ENCODE data around the gene EIF1AX.
"Not testable (repeated sequence)": the region's sequence is repeated elsewhere in the genome, so short reads cannot be mapped to it uniquely, and the experiment has no call there.

Gene EIF1AX, protein sequence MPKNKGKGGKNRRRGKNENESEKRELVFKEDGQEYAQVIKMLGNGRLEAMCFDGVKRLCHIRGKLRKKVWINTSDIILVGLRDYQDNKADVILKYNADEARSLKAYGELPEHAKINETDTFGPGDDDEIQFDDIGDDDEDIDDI

DNA sequence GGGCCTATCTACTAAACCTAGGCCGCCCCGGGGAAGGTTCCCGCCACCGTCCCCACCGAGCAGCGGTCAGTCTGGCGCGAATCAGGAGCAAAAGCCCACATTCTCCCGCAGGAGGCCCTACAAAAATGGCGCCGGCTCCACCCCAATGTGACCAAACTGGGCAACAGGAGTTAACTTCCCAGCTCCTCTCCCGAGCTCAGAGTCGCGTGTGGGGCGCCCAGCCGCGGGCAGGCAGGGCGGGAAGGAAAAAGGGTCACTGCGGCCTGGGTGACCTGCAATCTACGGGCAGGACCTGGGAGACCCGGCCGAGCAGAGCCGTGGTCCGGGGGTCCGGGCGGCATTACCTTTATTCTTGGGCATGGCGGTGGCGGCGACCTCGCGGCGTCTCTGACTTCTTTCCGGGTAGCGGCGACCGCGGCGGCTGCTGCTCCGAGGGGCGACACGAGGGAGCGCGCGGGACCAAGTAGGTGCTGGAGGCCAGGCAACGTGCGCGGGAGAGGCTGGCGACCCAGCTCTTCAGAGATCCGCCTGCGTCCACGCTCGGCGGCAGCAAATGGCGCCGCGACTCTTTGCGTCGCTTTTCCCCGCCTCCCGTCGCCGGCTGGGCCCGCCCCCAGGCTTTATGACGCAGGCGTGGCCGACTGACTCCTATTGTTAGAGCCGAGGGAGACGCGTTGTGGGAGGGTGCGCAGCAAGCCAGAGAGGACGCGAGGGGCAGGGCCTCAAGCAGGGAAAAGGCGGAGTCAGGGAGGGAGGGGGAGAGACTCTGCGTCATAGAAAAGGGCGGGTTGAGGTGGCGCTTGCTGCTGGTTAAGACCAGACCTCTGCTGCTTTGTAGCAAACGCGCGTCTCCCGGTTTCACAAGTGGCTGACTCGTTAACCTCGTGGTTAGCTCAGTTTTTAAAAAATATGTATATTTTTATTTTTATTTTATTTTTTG, at the start of gene EIF1AX:
TSS of gene EIF1AX (minus strand) at position 558 of the 940 bp plus-strand sequence. CDS start at position 360, 198 bp downstream.
- DNase-seq (ENCODE audit: low read depth in 1 of 2, low spot score in 1 of 2) = peak; percentile 85 to 90

DNA sequence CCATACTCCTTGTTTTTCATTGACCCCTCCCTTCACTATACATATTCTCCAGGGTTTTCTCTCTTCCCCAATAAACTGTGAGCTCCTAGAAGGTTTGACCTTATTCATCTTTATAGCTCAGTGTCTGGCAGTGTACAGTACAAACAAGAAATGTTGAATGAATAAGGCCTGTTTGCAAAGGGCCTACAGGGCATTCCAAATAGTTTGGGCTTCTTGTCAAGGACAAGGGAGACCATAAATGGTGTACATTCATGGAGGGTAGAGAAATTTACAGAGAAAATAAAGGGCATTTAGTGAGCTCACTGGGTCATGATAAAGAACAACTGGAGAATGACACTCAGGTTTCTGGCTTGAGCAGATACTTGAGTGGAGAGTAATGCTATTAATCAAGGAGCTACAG, 47.5 kb upstream of the EIF1AX start:
- DNase-seq (ENCODE audit: low read depth in 1 of 2, low spot score in 1 of 2) = no peak

DNA sequence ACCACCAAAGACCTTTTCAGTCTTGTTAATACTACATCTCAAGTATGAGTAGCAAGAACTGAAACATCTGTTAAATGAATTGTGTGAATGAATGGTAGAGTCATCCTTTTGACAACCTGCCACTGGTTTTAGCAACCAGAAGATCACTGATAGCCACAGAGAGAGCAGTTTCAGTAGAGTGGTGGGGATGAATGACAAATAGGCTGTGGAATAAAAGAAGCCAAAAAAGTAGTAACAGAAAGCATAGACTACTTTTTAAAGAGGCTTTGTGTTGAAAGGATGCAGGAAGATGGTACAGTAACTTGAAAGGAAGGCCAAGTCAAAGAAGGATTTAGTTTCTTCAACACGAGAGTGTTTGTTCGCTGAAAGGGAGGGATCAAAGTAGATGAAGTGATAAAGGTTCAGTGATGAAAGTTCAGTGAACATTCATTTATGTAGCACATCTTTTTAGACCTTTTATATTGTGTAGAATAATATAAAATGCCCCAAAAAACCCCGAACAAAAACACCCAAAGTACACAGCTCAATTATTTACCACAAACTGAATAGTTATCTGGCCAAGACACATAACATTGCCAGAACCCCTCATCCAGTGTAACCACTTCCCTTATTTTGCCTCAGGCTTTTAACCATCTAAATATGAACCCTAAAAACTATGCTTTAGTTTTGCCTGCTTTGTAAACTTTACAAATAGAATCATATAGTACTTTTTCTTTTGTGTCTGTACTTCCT, 40.1 kb upstream of the EIF1AX start:
- DNase-seq (ENCODE audit: low read depth in 1 of 2, low spot score in 1 of 2) = no peak

DNA sequence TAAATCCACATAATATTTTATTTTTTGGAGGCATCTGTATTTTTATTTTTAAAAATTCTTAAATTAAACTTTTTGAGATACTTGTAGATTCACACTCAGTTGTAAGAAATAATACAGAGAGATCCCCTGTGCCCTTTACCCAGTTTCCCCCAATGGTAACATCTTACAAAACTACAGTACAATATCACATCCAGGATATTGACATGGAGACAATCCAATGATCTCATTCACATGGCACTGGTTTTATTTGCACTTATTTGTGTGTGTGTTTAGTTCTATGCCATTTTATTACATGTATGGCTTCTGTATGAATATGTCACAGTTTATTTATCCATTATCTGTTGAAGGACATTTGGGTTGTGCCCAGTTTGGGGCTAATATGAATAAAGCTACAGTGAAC, 35.5 kb upstream of the EIF1AX start:
- no peak for DNase-seq (ENCODE audit: low read depth in 1 of 2, low spot score in 1 of 2)

DNA sequence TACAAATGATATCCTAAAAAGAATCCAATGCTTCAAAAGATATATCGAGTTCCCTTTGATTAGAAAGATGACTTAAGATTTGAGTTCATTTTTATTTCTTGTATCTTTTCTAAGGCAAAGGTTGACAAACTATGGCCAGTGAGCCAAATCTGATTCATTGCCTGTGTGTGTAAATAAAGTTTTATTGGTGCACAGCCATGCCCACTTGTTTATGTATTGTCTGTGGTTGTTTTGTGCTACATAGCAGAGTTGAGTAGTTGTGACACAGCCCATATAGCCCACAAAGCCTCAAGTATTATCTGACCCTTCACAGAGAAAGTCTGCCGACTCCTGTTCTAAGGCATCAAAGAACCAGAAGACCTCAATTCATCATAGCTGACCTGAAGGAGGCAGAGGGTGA, 32.2 kb upstream of the EIF1AX start:
- no peak for DNase-seq (ENCODE audit: low read depth in 1 of 2, low spot score in 1 of 2)

DNA sequence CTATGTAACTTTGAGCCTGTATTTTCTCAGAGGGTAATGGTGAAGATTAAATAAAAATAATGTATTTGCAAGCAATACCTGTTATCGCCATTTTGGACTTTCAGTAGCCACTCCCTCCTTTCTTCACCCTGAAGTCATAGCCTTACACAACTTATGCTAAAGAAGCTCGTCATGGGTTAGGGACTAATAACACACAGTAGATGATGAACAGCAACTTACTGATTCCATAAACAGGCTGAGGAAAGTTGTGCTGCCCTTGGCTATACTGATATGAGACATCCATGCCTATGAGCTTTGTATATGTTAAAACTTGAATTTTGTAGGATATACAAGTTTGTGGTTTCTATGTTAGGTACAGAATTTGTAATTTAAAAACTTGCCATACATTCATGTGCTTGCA, 31.7 kb upstream of the EIF1AX start:
- DNase-seq (ENCODE audit: low read depth in 1 of 2, low spot score in 1 of 2) = no peak

DNA sequence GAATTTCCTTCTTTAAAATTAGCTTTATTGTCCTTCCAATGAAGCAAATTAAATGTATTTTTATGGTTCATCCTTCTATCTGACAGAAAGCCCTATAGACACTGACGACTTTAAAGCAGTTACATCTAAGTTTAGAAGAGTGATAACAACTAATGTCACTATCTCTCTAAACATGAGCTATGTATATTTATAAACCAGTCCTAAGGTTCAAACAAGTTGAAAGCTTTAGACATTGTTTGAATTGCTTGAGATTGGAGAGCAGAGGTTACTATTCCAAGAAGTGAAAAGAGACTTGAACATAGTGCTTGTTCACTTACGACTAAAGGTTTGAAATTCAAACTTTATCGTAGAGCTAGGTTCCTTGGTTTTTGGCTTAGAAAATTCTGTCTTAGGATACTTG, 30.2 kb upstream of the EIF1AX start:
- no peak for DNase-seq (ENCODE audit: low read depth in 1 of 2, low spot score in 1 of 2)

DNA sequence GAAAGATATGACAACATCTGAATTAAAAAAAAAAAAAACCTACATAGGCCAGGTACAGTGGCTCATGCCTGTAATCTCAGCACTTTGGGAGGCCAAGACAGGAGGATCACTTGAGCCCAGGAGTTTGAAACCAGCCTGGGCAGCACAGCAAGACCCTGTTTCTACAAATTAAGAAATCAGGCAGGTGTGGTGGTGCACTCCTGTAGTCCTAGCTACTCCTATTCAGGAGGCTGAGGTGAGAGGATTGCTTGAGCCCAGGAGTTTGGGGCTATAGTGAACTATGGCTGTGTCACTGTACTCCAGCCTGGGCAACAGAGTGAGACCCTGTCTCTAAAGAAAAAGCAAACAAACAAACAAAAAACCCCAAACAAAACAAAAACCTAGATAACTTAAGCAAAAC, 20.9 kb upstream of the EIF1AX start:
- not testable (repeated sequence) for DNase-seq (ENCODE audit: low read depth in 1 of 2, low spot score in 1 of 2)

DNA sequence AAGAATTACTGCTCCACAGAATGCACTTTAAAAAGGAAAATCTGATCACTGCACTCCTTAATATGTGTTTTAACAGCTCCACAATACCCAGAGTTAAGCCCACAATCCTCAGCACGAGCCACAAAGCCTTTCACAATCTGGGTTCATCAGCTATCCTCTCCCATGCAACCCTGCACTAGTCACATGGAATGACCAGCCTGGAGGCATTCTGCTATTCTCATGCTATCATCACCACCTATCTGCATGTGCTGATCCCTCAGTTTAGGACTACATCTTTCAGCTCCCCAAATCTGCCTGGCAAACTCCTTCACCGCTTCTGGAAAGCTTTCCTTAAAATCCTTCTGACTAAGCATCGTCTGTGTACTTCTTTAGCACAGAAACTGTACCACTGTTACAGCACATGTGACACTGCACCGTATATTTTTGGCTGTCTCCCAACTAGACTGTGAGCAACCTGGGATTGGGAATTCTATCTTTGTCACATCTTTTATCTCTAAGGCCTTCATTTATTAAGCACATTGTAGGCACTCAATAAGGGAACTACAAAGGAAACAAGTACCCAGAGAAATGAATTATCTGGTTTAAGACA, 18.3 kb upstream of the EIF1AX start:
- no peak for DNase-seq (ENCODE audit: low read depth in 1 of 2, low spot score in 1 of 2)

DNA sequence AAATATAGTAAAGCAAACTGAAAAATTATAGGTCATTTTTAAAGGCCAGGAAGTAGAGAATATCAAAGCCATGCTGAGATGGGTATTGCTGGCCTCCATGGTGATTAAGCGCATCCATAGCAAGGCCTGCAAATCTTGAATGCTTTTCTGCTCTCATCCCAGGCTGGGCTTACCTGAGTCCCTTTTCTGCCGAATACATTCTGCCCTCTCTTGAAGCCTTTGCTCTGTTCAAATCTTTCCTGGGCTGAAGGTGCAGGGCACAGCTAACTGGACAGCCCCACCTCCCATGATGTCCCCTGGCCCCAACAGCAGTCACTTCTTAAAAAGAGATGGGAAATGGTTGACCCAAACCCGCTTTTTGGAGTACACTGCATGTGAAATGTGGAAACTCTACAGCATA, 10.1 kb upstream of the EIF1AX start:
- DNase-seq (ENCODE audit: low read depth in 1 of 2, low spot score in 1 of 2) = no peak

DNA sequence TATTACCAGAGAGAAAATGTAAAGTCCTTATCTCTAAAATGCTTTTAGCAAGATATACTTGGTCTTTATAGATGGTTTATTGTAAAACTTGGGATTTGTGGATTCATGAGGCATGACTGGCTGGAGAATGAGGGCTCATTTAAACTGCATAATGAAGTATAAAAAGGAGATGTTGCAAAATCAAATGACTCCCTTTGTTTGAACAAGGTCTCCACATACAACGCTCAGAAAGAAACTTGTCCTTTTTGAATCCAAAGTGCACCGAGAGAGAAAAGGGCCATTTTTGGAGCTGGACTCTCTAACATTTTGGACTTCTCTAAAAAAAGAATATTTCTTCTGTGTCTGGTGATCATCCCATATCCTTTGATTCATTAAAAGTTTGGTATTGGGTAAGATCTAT, 7.7 kb upstream of the EIF1AX start:
- no peak for DNase-seq (ENCODE audit: low read depth in 1 of 2, low spot score in 1 of 2)

DNA sequence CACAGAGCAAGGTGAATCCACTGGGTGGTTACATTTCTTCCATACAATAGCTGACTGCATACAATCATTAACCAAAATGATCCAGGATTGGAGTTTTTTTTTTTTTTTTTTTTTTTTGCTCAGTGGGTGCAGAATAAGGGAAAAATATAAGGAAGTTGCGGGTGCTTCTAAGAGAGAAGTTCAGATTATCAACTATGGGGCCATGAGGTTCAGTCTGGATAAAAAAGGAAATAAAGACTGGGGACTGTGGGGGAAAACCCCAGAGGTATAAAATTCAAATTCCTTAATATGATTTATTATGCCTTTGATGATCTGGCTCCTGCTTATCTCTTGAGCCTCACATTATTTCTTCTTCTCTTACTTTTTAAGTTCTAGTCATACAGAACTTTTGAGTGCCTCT, 5.9 kb upstream of the EIF1AX start:
- DNase-seq (ENCODE audit: low read depth in 1 of 2, low spot score in 1 of 2) = no peak

DNA sequence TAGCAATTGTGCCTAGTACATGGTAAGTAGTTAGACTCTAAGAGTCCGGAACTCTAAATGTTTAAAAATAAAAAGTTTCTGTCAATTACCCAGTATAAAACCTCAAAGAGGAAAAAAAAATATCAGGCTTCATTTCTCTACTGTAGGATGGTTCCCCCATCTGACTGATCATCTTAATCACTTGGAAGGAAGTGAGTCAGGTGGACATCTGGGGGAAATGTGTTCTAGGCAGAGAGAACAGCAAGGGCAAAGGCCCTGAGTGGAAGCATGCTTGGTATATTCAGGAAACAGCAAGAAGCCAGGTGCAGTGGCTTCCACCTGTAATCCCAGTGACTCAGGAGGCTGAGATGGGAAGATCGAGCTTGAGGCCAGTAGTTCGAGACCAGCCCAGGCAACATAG, 2.9 kb upstream of the EIF1AX start:
- DNase-seq (ENCODE audit: low read depth in 1 of 2, low spot score in 1 of 2) = no peak

DNA sequence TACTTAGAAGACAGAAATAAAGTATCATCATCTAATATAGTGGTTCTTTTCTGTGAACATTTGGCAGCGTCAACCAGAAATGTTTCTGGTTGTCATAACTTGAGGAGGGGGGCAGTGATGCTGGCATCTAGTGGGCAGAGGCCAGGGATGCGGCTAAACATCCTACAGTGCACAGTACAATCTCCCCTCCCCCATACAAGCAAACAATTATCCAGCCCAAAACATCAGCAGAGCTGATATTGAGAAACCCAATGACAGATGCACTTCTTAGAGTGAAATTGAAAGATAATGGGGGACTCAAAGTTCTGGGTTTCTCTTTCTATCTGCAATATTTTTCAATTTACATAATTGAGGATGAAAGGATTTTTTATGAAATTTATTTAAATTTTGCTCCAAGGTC, 1.9 kb upstream of the EIF1AX start:
- no peak for DNase-seq (ENCODE audit: low read depth in 1 of 2, low spot score in 1 of 2)

DNA sequence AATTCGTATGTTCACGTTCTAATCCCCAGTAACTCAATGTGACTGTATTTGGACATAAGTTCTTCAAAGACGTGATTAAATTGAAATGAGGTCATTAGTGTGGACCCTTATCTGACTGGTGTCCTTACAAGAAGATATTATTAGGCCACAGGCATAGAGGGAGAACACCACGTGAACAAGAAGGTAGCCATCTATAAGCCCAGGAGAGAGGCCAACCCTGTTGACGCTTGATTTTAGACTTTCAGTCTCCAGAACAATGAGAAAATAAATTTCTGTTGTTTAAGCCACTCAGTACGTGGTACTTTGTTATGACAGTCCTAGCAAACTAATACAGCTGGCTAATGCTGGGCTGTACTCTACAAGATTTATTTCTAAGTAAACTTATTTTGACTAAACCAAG, 1.5 kb upstream of the EIF1AX start:
- DNase-seq (ENCODE audit: low read depth in 1 of 2, low spot score in 1 of 2) = no peak

DNA sequence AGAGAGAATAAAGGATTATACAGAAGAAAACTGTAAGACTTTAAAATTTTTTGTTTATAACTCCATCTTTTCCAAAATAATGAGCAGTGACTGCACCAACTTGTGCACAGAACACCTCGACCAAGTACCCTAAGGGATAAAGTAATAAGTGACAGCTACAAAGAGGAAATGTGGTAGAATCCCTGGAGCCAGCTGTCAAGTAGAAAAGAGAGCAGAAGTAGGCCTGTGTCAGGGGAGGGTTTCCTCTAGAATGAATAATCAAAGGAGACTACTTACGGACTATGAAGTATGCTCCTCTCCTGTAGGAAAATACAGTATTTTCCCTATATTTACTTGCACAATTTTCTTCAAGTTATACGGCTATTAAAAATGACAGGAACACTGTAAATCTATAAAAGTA, 1.2 kb downstream of the EIF1AX start:
- DNase-seq (ENCODE audit: low read depth in 1 of 2, low spot score in 1 of 2) = no peak

DNA sequence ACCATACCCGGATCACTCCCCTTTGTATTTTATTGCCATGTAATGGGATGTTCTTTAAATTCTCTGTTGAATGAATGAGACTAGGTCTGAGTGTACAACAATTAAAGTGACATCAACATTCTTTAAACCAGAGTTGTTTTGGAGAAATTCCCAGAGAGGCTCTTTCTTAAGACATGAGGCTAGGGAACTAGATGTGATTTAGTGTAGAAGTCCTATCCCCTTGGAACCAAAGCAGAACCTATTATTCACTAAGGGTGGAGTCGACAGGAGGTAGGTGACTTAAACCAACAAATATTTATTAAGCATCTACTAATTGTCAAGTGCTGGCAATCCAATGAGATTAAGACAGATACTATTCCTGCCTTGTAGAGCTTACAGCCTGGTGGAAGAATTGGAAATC, 1.7 kb downstream of the EIF1AX start:
- DNase-seq (ENCODE audit: low read depth in 1 of 2, low spot score in 1 of 2) = no peak

DNA sequence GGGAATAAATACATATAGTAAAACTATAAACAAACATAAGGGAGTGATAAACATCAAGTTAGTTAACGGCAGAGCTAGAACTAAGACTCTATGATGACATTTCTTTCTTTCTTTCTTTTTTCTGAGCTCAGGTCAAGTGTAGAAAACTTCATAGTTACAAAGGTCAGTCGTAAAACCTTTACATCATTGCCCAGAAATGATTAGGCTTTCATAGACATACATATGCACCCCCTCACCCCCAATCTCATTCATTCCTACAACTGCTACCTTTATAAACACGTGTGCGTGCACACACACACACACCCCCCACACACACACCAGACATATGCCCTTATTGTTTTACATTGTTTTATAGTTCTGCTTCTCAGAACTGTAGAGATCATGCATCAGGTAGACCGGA, 5.7 kb downstream of the EIF1AX start:
- DNase-seq (ENCODE audit: low read depth in 1 of 2, low spot score in 1 of 2) = no peak

DNA sequence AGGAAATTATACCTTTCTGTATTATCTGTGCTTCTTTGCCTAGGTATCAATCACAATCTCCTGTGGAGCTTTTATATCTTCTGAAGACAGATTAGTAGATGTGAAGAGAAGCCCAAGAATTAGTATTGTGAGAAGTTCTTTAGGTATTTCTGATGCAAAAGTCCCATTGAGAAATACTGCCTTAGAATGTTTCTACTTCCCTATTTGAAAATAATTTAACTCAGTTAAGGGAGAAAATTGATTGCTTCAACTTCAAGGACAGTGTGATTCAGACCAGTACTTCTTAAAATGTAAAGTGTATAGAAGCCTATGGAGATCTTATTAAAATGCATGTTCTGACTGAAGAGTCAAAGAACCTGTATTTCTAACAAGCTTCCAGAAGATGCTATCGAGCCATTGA, 9.0 kb downstream of the EIF1AX start:
- no peak for DNase-seq (ENCODE audit: low read depth in 1 of 2, low spot score in 1 of 2)

DNA sequence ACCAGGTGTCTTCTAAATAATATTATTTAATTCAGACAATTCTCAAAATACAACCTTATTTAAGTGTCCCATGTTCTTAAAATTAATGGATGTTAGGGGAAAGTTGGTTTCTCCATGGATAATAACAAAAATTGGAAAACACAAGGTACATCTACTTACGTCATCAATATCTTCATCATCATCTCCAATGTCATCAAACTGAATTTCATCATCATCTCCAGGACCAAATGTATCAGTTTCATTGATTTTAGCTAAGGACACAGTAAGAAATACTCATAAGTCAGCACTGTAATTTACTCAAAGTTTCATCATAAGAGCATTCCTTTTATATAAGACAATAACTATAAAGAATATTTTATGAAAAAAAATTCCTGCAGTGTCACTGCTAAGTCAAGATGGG, 11.3 kb downstream of the EIF1AX start:
- DNase-seq (ENCODE audit: low read depth in 1 of 2, low spot score in 1 of 2) = no peak

DNA sequence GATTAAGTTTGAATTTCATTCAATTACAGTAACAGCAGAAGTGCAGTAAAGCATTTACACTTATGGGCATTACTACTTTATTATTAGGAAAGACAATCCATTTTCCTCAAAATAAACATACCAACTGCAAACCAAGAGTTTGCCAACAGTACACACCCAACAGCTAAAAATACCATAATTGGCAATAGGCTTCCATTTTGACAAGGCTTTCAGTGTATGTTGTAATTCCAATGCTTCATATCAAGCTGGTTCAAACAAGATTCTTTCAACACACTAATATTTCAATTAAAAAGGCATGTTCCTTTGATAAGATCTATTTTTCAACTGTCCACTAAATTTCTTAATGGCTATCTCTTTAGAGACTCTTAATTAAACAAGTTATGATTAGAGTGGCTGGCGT, 12.1 kb downstream of the EIF1AX start:
- DNase-seq (ENCODE audit: low read depth in 1 of 2, low spot score in 1 of 2) = no peak

DNA sequence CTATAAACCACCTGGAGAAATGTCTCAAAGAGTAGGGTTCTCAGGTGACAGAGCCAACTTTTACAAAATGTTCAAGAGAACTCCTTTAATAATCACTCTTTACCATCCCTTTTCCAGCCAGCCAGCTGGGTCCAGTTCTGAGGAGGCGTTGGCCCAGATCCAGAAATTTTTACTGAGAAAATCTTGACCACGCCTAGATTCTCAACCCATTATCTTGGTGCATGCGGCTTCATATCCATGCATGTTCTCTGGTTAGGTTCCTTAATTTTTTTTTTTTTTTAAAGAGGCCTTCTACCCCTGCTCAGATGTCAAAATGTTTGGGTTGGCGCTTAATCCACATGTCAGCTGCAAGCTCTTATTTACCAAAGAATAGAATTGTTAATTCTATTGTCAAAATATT, 13.0 kb downstream of the EIF1AX start:
- DNase-seq (ENCODE audit: low read depth in 1 of 2, low spot score in 1 of 2) = no peak
